SU-DHL-6 (cell line): ENCODE data around the gene BTBD1.

Experiments
- H2AFZ ChIP-seq: fragments of 200-600 bp; sonication (generic); 2 replicates; pipeline ENCODE4 v1.6.1; 2014; ENCODE audit warnings: low read depth, mild to moderate bottlenecking, moderate library complexity, mixed read lengths, antibody characterized with exemption, low read length; ENCODE audit not compliant: severe bottlenecking
- H3F3A ChIP-seq: fragments of 200-600 bp; shearing (Covaris generic); 2 replicates; pipeline ENCODE4 v1.6.0; 2016; ENCODE audit warnings: antibody characterized with exemption, mild to moderate bottlenecking; ENCODE audit not compliant: insufficient read depth
- H3K27ac ChIP-seq: fragments of 200-600 bp; sonication (generic); 2 replicates; pipeline ENCODE4 v1.5.1; 2016; ENCODE audit warnings: low read depth, mild to moderate bottlenecking, low read length, moderate library complexity, mixed read lengths
- H3K27me3 ChIP-seq: fragments of 200-600 bp; sonication (generic), shearing (Covaris generic); 2 replicates; pipeline ENCODE4 v1.6.0; 2014; ENCODE audit warnings: mild to moderate bottlenecking, low read length
- H3K36me3 ChIP-seq: fragments of 200-600 bp; sonication (generic); 2 replicates; pipeline ENCODE4 v1.6.1; 2014; ENCODE audit warnings: mild to moderate bottlenecking, low read length, mixed read lengths
- H3K4me2 ChIP-seq: fragments of 300-600, 200-600 bp; shearing (Covaris generic), sonication (generic); 2 replicates; pipeline ENCODE4 v1.6.0; 2014; ENCODE audit warnings: low read length, low read depth, mild to moderate bottlenecking; ENCODE audit not compliant: poor library complexity, severe bottlenecking
- H3K4me3 ChIP-seq: fragments of 200-600 bp; sonication (generic); 2 replicates; pipeline ENCODE4 v1.5.1; 2014; ENCODE audit warnings: antibody characterized with exemption, low read length, mild to moderate bottlenecking, mixed read lengths; ENCODE audit not compliant: insufficient read depth, poor library complexity, severe bottlenecking
- H3K79me2 ChIP-seq: fragments of 200-600 bp; sonication (generic); 2 replicates; pipeline ENCODE4 v1.6.1; 2014; ENCODE audit warnings: mild to moderate bottlenecking, low read length, moderate library complexity; ENCODE audit not compliant: insufficient read depth
- H3K9ac ChIP-seq: fragments of 200-600 bp; sonication (generic); 2 replicates; pipeline ENCODE4 v1.7.0; 2014; ENCODE audit warnings: mild to moderate bottlenecking, low read length
- H3K9me2 ChIP-seq: fragments of 200-600 bp; sonication (generic); replicated peaks from 2 replicates; pipeline ENCODE4 v1.6.1; 2014; ENCODE audit warnings: low read length; ENCODE audit not compliant: insufficient read depth
- H3K9me3 ChIP-seq: fragments of 200-600 bp; sonication (generic); 2 replicates; pipeline ENCODE4 v1.6.1; 2014; ENCODE audit warnings: low read length, mixed read lengths; ENCODE audit not compliant: insufficient read depth
- H4K20me1 ChIP-seq: fragments of 200-600 bp; sonication (generic); 2 replicates; pipeline ENCODE4 v1.6.1; 2014; ENCODE audit warnings: low read depth, mild to moderate bottlenecking, antibody characterized with exemption, low read length, moderate library complexity, mixed read lengths
- CTCF ChIP-seq: fragments of 200-600 bp; sonication (generic); IDR thresholded peaks from one replicate; pipeline ENCODE4 v1.5.1; 2017; ENCODE audit warnings: antibody characterized with exemption, mild to moderate bottlenecking, low read length, moderate library complexity; ENCODE audit not compliant: insufficient read depth, poor library complexity, severe bottlenecking
- EZH2phosphoT487 ChIP-seq: fragments of 200-600 bp; sonication (generic), shearing (Covaris generic); conservative IDR thresholded peaks from 2 replicates; pipeline ENCODE4 v1.6.1; 2018; ENCODE audit warnings: mild to moderate bottlenecking, antibody characterized with exemption, low read length, moderate library complexity, mixed read lengths

BTBD1 gene

GRCh38 chr15:82966671-82967071, 100.4 kb downstream of the BTBD1 start:
- no peak overlapping the region for H3K4me2 ChIP-seq
- no peaks in the 10 kb centered on the region for H3K36me3 ChIP-seq
- H3K4me3 ChIP-seq = no peak overlapping the region
- no peaks in the 10 kb centered on the region for H4K20me1 ChIP-seq
- no peaks in the 10 kb centered on the region for H3K79me2 ChIP-seq
- TF ChIP-seq EZH2phosphoT487 = no peak
- no peak for TF ChIP-seq CTCF
- H3F3A ChIP-seq = no peaks in the 10 kb centered on the region
- no peaks in the 10 kb centered on the region for H3K9me2 ChIP-seq
- no peak overlapping the region for H3K27ac ChIP-seq
- H3K9ac ChIP-seq = no peak overlapping the region
- no peaks in the 10 kb centered on the region for H3K27me3 ChIP-seq
- H2AFZ ChIP-seq = no peak overlapping the region
- H3K9me3 ChIP-seq = no peaks in the 10 kb centered on the region
